ENCODE measurements around the gene OPA3.

OPA3 gene

DNA sequence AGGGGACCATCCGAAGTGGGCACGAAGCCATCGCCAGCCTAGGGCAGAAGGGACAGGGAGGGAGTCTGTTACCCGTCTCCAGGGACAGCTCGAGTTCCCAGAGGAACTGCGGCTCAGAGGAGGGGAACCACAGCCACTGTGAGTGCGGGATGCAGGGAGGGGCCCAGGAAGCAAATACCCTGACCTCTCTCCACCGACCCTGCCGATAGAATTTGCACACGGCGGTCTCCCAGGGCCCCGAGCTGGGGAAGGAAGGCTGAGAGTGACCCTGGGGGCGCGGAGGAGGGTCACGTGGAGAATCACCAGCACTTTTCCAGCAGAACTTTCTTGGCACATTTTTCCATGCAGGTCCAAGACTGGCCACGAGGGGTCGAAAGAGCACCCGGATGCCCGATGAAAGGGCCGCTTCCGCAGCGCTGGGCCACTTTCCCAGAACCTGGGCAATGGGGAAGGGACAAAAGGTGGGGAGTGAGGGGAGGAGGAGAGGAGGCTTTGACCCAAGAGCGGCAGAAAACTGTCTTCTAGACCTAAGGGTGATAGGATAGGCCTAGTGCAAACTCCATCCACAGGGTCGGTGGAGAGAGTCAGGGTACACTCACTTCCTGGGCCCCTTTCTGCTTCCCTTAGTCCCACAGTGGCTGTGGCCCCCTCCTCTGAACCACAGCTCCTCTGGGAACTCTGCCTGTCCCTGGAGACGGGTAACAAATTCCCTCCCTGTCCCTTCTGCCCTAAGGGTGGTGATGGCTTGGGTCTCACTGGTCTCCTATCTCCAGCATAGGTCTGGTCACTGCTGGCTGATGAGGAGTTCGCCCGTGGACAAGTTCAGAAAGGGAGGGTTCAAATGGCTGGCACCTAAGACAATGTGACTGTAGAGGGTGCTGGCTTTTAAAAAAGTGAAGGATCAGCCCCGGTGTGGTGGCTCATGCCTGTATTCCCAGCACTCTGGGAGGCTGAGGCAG is 22.7 kb upstream of the OPA3 start:
- DNase-seq (ENCODE audit: low spot score in 2 of 2): peak; percentile 80 to 93
- Histone ChIP-seq H3K27me3 (ENCODE audit: low read depth) (peaks cover 2% of the 10 kb centered on the region), H3K4me3 (peak overlapping the region; percentile 22), H3K4me1 (peaks cover 8% of the 10 kb centered on the region), H3K9me3 (no peaks in the 10 kb centered on the region; the same call in 1 of the 2 replicates), H3K36me3 (replicated peaks) (peaks cover 15% of the 10 kb centered on the region)
- in situ Hi-C loops (cut with MboI; ENCODE audit: low sequenced_read_pairs): no loop called here

- DNase-seq (ENCODE audit: low spot score in 2 of 2): peak in 1 of 2 experiments; percentile 65
- Histone ChIP-seq H3K27me3 (ENCODE audit: low read depth) (peaks cover 57% of the 10 kb centered on the region), H3K4me3 (peak within 1 kb of the TSS; percentile 9; the same call in 1 of the 2 replicates), H3K4me1 (peaks cover 1% of the 10 kb centered on the region), H3K9me3 (no peaks in the 10 kb centered on the region), H3K36me3 (replicated peaks) (no peaks in the 10 kb centered on the region)
- in situ Hi-C loops (cut with MboI; ENCODE audit: low sequenced_read_pairs): no loop called here
Measured at GRCh38 chr19:45601524-45602374, 17.1 kb upstream of the OPA3 start, which contains the start of gene GPR4. TSS of gene GPR4 (minus strand) at chr19:45602212. CDS start at chr19:45591866, 10,346 bp downstream.

DNA sequence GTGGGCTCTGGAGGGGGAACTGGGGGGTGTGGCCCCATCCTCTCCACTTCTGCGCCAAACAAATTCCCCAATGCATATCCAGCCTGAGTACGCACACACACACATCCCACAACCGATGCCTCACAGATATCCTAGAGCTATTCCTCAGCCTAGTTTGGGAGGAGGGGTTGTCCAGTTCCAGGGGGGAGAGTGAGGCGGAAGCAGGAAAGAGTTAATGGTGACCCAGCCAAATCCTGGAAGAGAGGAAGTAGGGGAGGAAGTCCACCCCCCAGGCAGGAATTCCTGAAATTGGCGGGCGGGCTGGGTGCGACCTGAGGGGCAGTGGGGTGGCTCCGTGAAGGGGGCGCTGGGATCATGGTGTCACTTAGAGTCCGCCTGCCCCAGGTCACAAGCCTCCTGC is 16.5 kb upstream of the OPA3 start:
- Histone ChIP-seq H3K4me3 (no peak overlapping the region), H3K36me3 (replicated peaks) (no peaks in the 10 kb centered on the region), H3K9me3 (no peaks in the 10 kb centered on the region), H3K4me1 (no peaks in the 10 kb centered on the region), H3K27me3 (ENCODE audit: low read depth) (peaks cover 60% of the 10 kb centered on the region)
- in situ Hi-C loops (cut with MboI; ENCODE audit: low sequenced_read_pairs): no loop called here
- no peak for DNase-seq (ENCODE audit: low spot score in 2 of 2)

DNA sequence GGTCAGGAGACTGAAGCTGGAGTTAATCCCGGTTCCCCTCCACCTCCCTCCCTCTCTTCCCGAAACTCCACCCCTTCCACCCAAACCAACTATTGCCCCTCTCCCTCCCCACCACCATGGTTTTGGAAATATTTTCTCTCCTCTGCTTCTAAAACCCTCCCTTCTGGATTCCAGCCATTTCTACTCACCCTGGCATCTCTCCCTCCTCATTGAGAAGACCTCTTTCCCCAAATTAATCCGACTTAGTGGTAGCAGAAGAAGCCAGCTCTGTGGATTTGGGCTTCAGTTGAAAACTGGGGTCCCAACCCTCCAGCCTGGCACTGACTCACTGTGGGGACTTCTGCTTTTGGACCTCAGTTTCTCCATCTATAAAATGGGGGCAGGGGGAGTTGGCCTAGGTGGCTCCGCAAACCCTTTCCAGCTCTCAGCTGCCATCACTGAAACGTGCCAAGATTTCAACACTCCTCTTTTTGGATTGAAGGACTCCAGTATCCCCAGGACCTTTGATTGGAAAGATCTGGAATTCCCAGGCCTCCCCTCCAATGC is 15.8 kb upstream of the OPA3 start:
- Histone ChIP-seq H3K36me3 (replicated peaks) (no peaks in the 10 kb centered on the region), H3K4me1 (no peaks in the 10 kb centered on the region), H3K27me3 (ENCODE audit: low read depth) (peaks cover 60% of the 10 kb centered on the region), H3K4me3 (no peak overlapping the region), H3K9me3 (no peaks in the 10 kb centered on the region)
- in situ Hi-C loops (cut with MboI; ENCODE audit: low sequenced_read_pairs): no loop called here
- DNase-seq (ENCODE audit: low spot score in 2 of 2): no peak

- Histone ChIP-seq H3K4me3 (no peak overlapping the region), H3K27me3 (ENCODE audit: low read depth) (peaks cover 60% of the 10 kb centered on the region), H3K4me1 (no peaks in the 10 kb centered on the region), H3K9me3 (no peaks in the 10 kb centered on the region), H3K36me3 (replicated peaks) (no peaks in the 10 kb centered on the region)
- in situ Hi-C loops (cut with MboI; ENCODE audit: low sequenced_read_pairs): no loop called here
- DNase-seq (ENCODE audit: low spot score in 2 of 2): no peak
Measured at GRCh38 chr19:45599286-45599685, 14.7 kb upstream of the OPA3 start.

GRCh38 chr19:45598267-45599001 is 13.8 kb upstream of the OPA3 start:
- DNase-seq (ENCODE audit: low spot score in 2 of 2): no peak
- Histone ChIP-seq H3K9me3 (no peaks in the 10 kb centered on the region), H3K4me1 (no peaks in the 10 kb centered on the region), H3K27me3 (ENCODE audit: low read depth) (peaks cover 60% of the 10 kb centered on the region), H3K4me3 (no peak overlapping the region), H3K36me3 (replicated peaks) (no peaks in the 10 kb centered on the region)
- in situ Hi-C loops (cut with MboI; ENCODE audit: low sequenced_read_pairs): no loop called here

GRCh38 chr19:45597425-45598111 is 13.0 kb upstream of the OPA3 start:
- Histone ChIP-seq H3K4me1 (no peaks in the 10 kb centered on the region), H3K27me3 (ENCODE audit: low read depth) (peaks cover 59% of the 10 kb centered on the region), H3K9me3 (no peaks in the 10 kb centered on the region), H3K36me3 (replicated peaks) (no peaks in the 10 kb centered on the region), H3K4me3 (no peak overlapping the region)
- in situ Hi-C loops (cut with MboI; ENCODE audit: low sequenced_read_pairs): no loop called here
- DNase-seq (ENCODE audit: low spot score in 2 of 2): no peak

DNA sequence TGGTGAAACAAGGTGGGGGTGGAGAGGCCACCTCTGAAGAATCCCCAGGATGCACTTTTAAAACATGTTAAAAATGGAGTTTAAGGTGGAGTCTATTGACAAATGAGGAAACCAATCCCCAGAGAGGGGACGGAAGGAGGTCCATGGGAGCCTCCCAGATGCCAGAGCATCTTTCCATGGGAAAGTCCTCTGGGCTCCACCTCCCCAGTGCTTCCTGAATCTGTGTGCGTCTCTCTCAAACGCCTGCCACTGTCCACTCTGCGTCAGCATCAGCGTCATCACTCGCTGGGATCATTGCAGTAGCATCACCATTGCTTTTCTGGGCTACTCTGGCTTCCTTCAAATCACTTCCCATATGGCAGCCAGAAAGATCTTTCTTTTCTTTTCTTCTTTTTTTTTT is 11.2 kb upstream of the OPA3 start:
- H3K4me1 ChIP-seq: no peaks in the 10 kb centered on the region
- no peak overlapping the region for H3K4me3 ChIP-seq
- peaks cover 42% of the 10 kb centered on the region for H3K27me3 ChIP-seq (ENCODE audit: low read depth)
- no peaks in the 10 kb centered on the region for H3K9me3 ChIP-seq
- no peaks in the 10 kb centered on the region for H3K36me3 ChIP-seq (replicated peaks)
- in situ Hi-C loops (cut with MboI; ENCODE audit: low sequenced_read_pairs): no loop called here
- DNase-seq (ENCODE audit: low spot score in 2 of 2): no peak

GRCh38 chr19:45593520-45593919 is 8.9 kb upstream of the OPA3 start:
- DNase-seq (ENCODE audit: low spot score in 2 of 2): no peak
- no peaks in the 10 kb centered on the region for H3K36me3 ChIP-seq (replicated peaks)
- peaks cover 19% of the 10 kb centered on the region for H3K27me3 ChIP-seq (ENCODE audit: low read depth)
- H3K4me1 ChIP-seq: no peaks in the 10 kb centered on the region
- no peak overlapping the region for H3K4me3 ChIP-seq
- in situ Hi-C loops (cut with MboI; ENCODE audit: low sequenced_read_pairs): no loop called here
- no peaks in the 10 kb centered on the region for H3K9me3 ChIP-seq

- peaks cover 7% of the 10 kb centered on the region for H3K27me3 ChIP-seq (ENCODE audit: low read depth)
- no peaks in the 10 kb centered on the region for H3K9me3 ChIP-seq
- in situ Hi-C loops (cut with MboI; ENCODE audit: low sequenced_read_pairs): no loop called here
- H3K4me3 ChIP-seq: no peak overlapping the region
- no peaks in the 10 kb centered on the region for H3K4me1 ChIP-seq
- no peaks in the 10 kb centered on the region for H3K36me3 ChIP-seq (replicated peaks)
- no peak for DNase-seq (ENCODE audit: low spot score in 2 of 2)
Measured at GRCh38 chr19:45592366-45592765, 7.8 kb upstream of the OPA3 start.

DNA sequence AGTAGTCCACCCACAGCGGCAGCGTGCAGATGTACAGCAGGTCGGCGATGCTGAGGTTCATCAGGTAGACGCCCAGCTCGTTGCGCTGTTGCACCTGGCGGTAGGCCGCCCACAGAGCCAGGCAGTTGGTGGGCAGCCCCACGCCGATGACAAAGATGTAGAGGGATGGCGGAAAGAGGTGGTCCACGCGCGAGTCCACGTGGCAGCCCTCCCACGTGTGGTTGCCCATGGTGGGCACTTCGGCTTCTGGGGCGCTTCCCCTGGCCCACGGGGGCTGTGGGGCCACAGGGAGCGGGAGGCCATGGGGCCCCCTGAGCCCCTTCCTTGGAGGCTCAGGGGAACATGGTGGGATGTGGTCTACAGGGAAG is 7.0 kb upstream of the OPA3 start:
- Histone ChIP-seq H3K4me1 (no peaks in the 10 kb centered on the region), H3K4me3 (no peak overlapping the region), H3K36me3 (replicated peaks) (no peaks in the 10 kb centered on the region), H3K9me3 (no peaks in the 10 kb centered on the region), H3K27me3 (ENCODE audit: low read depth) (peaks cover 2% of the 10 kb centered on the region; the same call in 1 of the 2 replicates)
- in situ Hi-C loops (cut with MboI; ENCODE audit: low sequenced_read_pairs): no loop called here
- no peak for DNase-seq (ENCODE audit: low spot score in 2 of 2)

DNA sequence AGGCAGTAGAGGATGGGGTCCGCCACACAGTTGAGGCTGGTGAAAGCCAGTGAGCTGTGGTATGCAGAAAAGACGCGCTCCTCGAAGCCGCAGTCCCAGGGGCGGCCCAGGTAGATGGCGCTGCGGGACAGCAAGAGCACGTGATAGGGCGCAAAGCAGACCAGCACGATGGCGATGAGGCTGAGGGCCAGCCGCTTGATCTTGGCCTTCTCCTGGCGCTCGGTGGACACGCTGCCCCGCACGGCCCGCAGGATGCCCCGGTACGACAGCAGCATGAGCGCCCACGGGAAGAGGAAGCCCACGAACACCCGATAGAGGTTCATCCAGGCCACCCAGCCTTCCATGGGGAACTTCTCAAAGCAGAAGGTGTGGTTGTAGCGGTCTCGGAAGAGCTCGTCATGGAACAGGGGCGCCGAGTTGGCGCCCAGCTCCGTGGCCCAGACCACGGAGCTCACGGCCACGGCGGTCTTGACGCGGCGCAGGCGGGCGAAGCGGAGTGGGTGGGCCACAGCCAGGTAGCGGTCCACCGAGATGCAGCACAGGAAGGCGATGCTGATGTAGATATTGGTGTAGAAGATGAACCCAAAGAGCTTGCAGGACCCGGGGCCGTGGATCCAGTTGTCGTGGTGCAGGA is 6.5 kb upstream of the OPA3 start:
- in situ Hi-C loops (cut with MboI; ENCODE audit: low sequenced_read_pairs): no loop called here
- DNase-seq (ENCODE audit: low spot score in 2 of 2): peak in 1 of 2 experiments; percentile 74
- no peak overlapping the region for H3K4me3 ChIP-seq
- H3K4me1 ChIP-seq: no peaks in the 10 kb centered on the region
- H3K36me3 ChIP-seq (replicated peaks): no peaks in the 10 kb centered on the region
- H3K9me3 ChIP-seq: no peaks in the 10 kb centered on the region
- no peaks in the 10 kb centered on the region for H3K27me3 ChIP-seq (ENCODE audit: low read depth)
